ENCODE results near the gene DNAJC13. TPM values are rescaled to one million over a fixed set of nuclear protein-coding genes. Genes with fewer than 3 reads are reported as not detected.
A peak's percentile ranks its signal among the peaks of the same experiment; 100 is the strongest.
"Not testable (repeated sequence)": the region's sequence is repeated elsewhere in the genome, so short reads cannot be mapped to it uniquely, and the experiment has no call there.

Gene DNAJC13
- polyA plus RNA-seq (2013, experiment 1 of 4) = 30.3 TPM
- polyA plus RNA-seq (2013, experiment 2 of 4) = 32.1 TPM
- 17.7 TPM for polyA plus RNA-seq (2013, experiment 3 of 4)
- 24.8 TPM for polyA plus RNA-seq (2013, experiment 4 of 4)

GRCh38 chr3:132416807-132417694, at the start of gene DNAJC13:
TSS of gene DNAJC13 (plus strand) at chr3:132417502. CDS start at chr3:132434551, 17,049 bp downstream.
- H3K27ac ChIP-seq (ENCODE audit: insufficient read depth, low read depth, low read length, poor library complexity, severe bottlenecking) = peak within 1 kb of the TSS; percentile 74
- 2% methylated on average over 63 of the region's 63 CpGs for WGBS, 2 experiments
- H3K4me1 ChIP-seq (ENCODE audit: control insufficient read depth, insufficient read depth, low read length) = peaks cover 13% of the 10 kb centered on the region
- no peaks in the 10 kb centered on the region for H3K36me3 ChIP-seq (ENCODE audit: control insufficient read depth, insufficient read depth, low read length)
- no peaks in the 10 kb centered on the region for H3K27me3 ChIP-seq (ENCODE audit: control insufficient read depth, insufficient read depth, low read length, poor library complexity, severe bottlenecking)
- peak within 1 kb of the TSS; percentile 100 for H3K4me3 ChIP-seq (ENCODE audit: insufficient read depth, low read depth, low read length)
- no peaks in the 10 kb centered on the region for H3K9me3 ChIP-seq (ENCODE audit: control insufficient read depth, low read length)

GRCh38 chr3:132368515-132368914, 48.8 kb upstream of the DNAJC13 start:
- Histone ChIP-seq H3K4me1 (ENCODE audit: control insufficient read depth, insufficient read depth, low read length) (no peaks in the 10 kb centered on the region), H3K27me3 (ENCODE audit: control insufficient read depth, insufficient read depth, low read length, poor library complexity, severe bottlenecking) (no peaks in the 10 kb centered on the region), H3K4me3 (ENCODE audit: insufficient read depth, low read depth, low read length) (no peak overlapping the region), H3K9me3 (ENCODE audit: control insufficient read depth, low read length) (no peaks in the 10 kb centered on the region), H3K36me3 (ENCODE audit: control insufficient read depth, insufficient read depth, low read length) (no peaks in the 10 kb centered on the region), H3K27ac (ENCODE audit: insufficient read depth, low read depth, low read length, poor library complexity, severe bottlenecking) (no peak overlapping the region)
- WGBS, 2 experiments = 93 to 97% methylated on average over 2 of the region's 2 CpGs

GRCh38 chr3:132368962-132369361, 48.3 kb upstream of the DNAJC13 start:
- H3K36me3 ChIP-seq (ENCODE audit: control insufficient read depth, insufficient read depth, low read length) = no peaks in the 10 kb centered on the region
- no peak overlapping the region for H3K27ac ChIP-seq (ENCODE audit: insufficient read depth, low read depth, low read length, poor library complexity, severe bottlenecking)
- H3K27me3 ChIP-seq (ENCODE audit: control insufficient read depth, insufficient read depth, low read length, poor library complexity, severe bottlenecking) = no peaks in the 10 kb centered on the region
- H3K4me3 ChIP-seq (ENCODE audit: insufficient read depth, low read depth, low read length) = no peak overlapping the region
- no peaks in the 10 kb centered on the region for H3K4me1 ChIP-seq (ENCODE audit: control insufficient read depth, insufficient read depth, low read length)
- H3K9me3 ChIP-seq (ENCODE audit: control insufficient read depth, low read length) = no peaks in the 10 kb centered on the region

- peak overlapping the region; percentile 26 for H3K4me3 ChIP-seq (ENCODE audit: insufficient read depth, low read depth, low read length)
- WGBS, 2 experiments = 55 to 56% methylated on average over 25 of the region's 25 CpGs
- H3K27me3 ChIP-seq (ENCODE audit: control insufficient read depth, insufficient read depth, low read length, poor library complexity, severe bottlenecking); H3K9me3 ChIP-seq (ENCODE audit: control insufficient read depth, low read length); H3K27ac ChIP-seq (ENCODE audit: insufficient read depth, low read depth, low read length, poor library complexity, severe bottlenecking); H3K36me3 ChIP-seq (ENCODE audit: control insufficient read depth, insufficient read depth, low read length); H3K4me1 ChIP-seq (ENCODE audit: control insufficient read depth, insufficient read depth, low read length): not testable (repeated sequence)
Observed at GRCh38 chr3:132376945-132377354, 40.4 kb upstream of the DNAJC13 start.

- WGBS, 2 experiments = 81 to 97% methylated on average over 2 of the region's 2 CpGs
- Histone ChIP-seq H3K4me1 (ENCODE audit: control insufficient read depth, insufficient read depth, low read length) (peaks cover 5% of the 10 kb centered on the region), H3K27ac (ENCODE audit: insufficient read depth, low read depth, low read length, poor library complexity, severe bottlenecking) (no peak overlapping the region), H3K9me3 (ENCODE audit: control insufficient read depth, low read length) (no peaks in the 10 kb centered on the region), H3K27me3 (ENCODE audit: control insufficient read depth, insufficient read depth, low read length, poor library complexity, severe bottlenecking) (no peaks in the 10 kb centered on the region), H3K4me3 (ENCODE audit: insufficient read depth, low read depth, low read length) (no peak overlapping the region), H3K36me3 (ENCODE audit: control insufficient read depth, insufficient read depth, low read length) (no peaks in the 10 kb centered on the region)
Observed at GRCh38 chr3:132378048-132378762, 39.1 kb upstream of the DNAJC13 start.

GRCh38 chr3:132378846-132379245, 38.5 kb upstream of the DNAJC13 start:
- no peak overlapping the region for H3K27ac ChIP-seq (ENCODE audit: insufficient read depth, low read depth, low read length, poor library complexity, severe bottlenecking)
- H3K4me1 ChIP-seq (ENCODE audit: control insufficient read depth, insufficient read depth, low read length) = peaks cover 5% of the 10 kb centered on the region
- H3K27me3 ChIP-seq (ENCODE audit: control insufficient read depth, insufficient read depth, low read length, poor library complexity, severe bottlenecking) = no peaks in the 10 kb centered on the region
- H3K9me3 ChIP-seq (ENCODE audit: control insufficient read depth, low read length) = no peaks in the 10 kb centered on the region
- no peak overlapping the region for H3K4me3 ChIP-seq (ENCODE audit: insufficient read depth, low read depth, low read length)
- 74 to 78% methylated on average over 2 of the region's 2 CpGs for WGBS, 2 experiments
- no peaks in the 10 kb centered on the region for H3K36me3 ChIP-seq (ENCODE audit: control insufficient read depth, insufficient read depth, low read length)

- peaks cover 5% of the 10 kb centered on the region for H3K4me1 ChIP-seq (ENCODE audit: control insufficient read depth, insufficient read depth, low read length)
- no peaks in the 10 kb centered on the region for H3K36me3 ChIP-seq (ENCODE audit: control insufficient read depth, insufficient read depth, low read length)
- no CpG with 5 or more reads among the region's 1 CpG for WGBS, 2 experiments
- H3K4me3 ChIP-seq (ENCODE audit: insufficient read depth, low read depth, low read length) = no peak overlapping the region
- no peak overlapping the region for H3K27ac ChIP-seq (ENCODE audit: insufficient read depth, low read depth, low read length, poor library complexity, severe bottlenecking)
- no peaks in the 10 kb centered on the region for H3K27me3 ChIP-seq (ENCODE audit: control insufficient read depth, insufficient read depth, low read length, poor library complexity, severe bottlenecking)
- H3K9me3 ChIP-seq (ENCODE audit: control insufficient read depth, low read length) = no peaks in the 10 kb centered on the region
Observed at GRCh38 chr3:132380920-132381319, 36.4 kb upstream of the DNAJC13 start.

- H3K4me1 ChIP-seq (ENCODE audit: control insufficient read depth, insufficient read depth, low read length) = peaks cover 5% of the 10 kb centered on the region
- no peaks in the 10 kb centered on the region for H3K27me3 ChIP-seq (ENCODE audit: control insufficient read depth, insufficient read depth, low read length, poor library complexity, severe bottlenecking)
- WGBS, 2 experiments = 87 to 91% methylated on average over 14 of the region's 14 CpGs
- no peak overlapping the region for H3K27ac ChIP-seq (ENCODE audit: insufficient read depth, low read depth, low read length, poor library complexity, severe bottlenecking)
- H3K9me3 ChIP-seq (ENCODE audit: control insufficient read depth, low read length) = no peaks in the 10 kb centered on the region
- no peak overlapping the region for H3K4me3 ChIP-seq (ENCODE audit: insufficient read depth, low read depth, low read length)
- H3K36me3 ChIP-seq (ENCODE audit: control insufficient read depth, insufficient read depth, low read length) = no peaks in the 10 kb centered on the region
Observed at GRCh38 chr3:132381348-132381944, 35.9 kb upstream of the DNAJC13 start.

GRCh38 chr3:132382267-132382666, 35.0 kb upstream of the DNAJC13 start:
- no peaks in the 10 kb centered on the region for H3K9me3 ChIP-seq (ENCODE audit: control insufficient read depth, low read length)
- no peak overlapping the region for H3K27ac ChIP-seq (ENCODE audit: insufficient read depth, low read depth, low read length, poor library complexity, severe bottlenecking)
- peaks cover 5% of the 10 kb centered on the region for H3K4me1 ChIP-seq (ENCODE audit: control insufficient read depth, insufficient read depth, low read length)
- no peaks in the 10 kb centered on the region for H3K36me3 ChIP-seq (ENCODE audit: control insufficient read depth, insufficient read depth, low read length)
- 61 to 66% methylated on average over 4 of the region's 4 CpGs for WGBS, 2 experiments
- H3K4me3 ChIP-seq (ENCODE audit: insufficient read depth, low read depth, low read length) = no peak overlapping the region
- no peaks in the 10 kb centered on the region for H3K27me3 ChIP-seq (ENCODE audit: control insufficient read depth, insufficient read depth, low read length, poor library complexity, severe bottlenecking)

- no peak overlapping the region for H3K4me3 ChIP-seq (ENCODE audit: insufficient read depth, low read depth, low read length)
Observed at GRCh38 chr3:132382688-132383194, 34.6 kb upstream of the DNAJC13 start.

More at GRCh38 chr3:132382688-132383194, 34.6 kb upstream of the DNAJC13 start:
- no peaks in the 10 kb centered on the region for H3K27me3 ChIP-seq (ENCODE audit: control insufficient read depth, insufficient read depth, low read length, poor library complexity, severe bottlenecking)
- H3K4me1 ChIP-seq (ENCODE audit: control insufficient read depth, insufficient read depth, low read length) = peaks cover 5% of the 10 kb centered on the region
- H3K27ac ChIP-seq (ENCODE audit: insufficient read depth, low read depth, low read length, poor library complexity, severe bottlenecking) = no peak overlapping the region
- no peaks in the 10 kb centered on the region for H3K36me3 ChIP-seq (ENCODE audit: control insufficient read depth, insufficient read depth, low read length)
- H3K9me3 ChIP-seq (ENCODE audit: control insufficient read depth, low read length) = no peaks in the 10 kb centered on the region
